ENCODE data around the gene SH2D7. TPM values are rescaled to one million over a fixed set of nuclear protein-coding genes. Genes with fewer than 3 reads are reported as not detected.

SH2D7 gene
- total RNA-seq, 1 experiment from 2014 or later, result not detected

DNA sequence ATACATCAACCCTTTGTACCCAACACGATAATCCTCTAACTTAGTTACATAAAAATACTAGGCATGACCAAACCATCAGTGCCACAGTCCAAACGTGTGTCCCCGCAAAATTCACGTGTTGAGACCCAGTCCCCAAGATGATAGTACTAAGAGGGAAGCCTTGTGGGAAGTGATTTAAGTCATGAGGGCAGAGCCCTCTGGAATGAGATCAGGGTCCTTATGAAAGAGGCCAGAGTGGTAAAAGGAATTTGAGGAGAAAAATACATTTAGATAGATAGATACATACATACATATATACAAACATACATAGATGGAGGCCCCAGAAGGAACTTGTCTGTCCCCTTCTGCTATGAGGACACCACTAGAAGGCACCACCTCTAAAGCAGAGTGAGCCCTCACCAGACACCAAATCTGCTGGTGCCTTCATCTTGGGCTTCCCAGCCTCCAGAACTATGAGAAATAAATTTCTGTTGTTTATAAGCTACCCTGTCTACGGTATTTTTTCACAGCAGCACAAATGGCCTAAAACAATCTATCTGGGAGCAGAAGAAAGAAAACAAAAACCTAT, 22.8 kb upstream of the SH2D7 start:
- no TSS peak for BruUV-seq (replicated peaks)

DNA sequence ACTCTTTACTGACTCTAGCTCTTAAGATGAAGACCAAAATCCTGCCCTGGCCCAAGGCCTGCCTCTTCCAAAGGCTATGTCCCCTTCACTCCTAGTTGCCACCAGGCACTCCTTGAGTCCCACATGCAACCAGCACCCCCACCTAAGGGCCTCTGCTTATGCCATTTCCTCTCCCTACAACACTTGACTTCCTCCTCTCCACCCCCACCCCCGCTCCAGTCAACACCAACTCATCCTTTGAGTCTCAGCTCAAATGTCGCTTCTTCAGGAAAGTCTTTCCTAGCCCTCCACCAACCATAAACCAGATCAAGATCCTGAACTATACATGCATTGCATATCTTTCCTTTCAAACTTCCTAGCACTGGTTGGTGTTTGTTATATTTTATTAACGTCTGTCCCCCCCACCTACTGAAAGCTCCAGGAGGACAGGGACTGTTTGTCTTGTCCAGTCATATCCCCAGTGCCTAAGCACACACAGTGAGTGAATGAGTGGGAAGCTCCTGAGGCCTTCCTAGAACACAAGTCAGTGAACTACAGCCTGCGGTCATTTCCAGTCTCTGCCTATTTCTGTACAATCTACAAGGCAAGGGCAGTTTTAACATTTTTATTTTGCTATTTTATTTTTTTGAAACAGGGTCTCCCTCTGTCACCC, 22.2 kb upstream of the SH2D7 start:
- Mint-ChIP-seq H3K4me3 (ENCODE audit: low read depth, unreplicated experiment) (no peak overlapping the region), H3K36me3 (ENCODE audit: insufficient read depth, unreplicated experiment) (peaks cover 1% of the 10 kb centered on the region), H3K27me3 (ENCODE audit: unreplicated experiment) (no peaks in the 10 kb centered on the region), H3K27ac (ENCODE audit: unreplicated experiment) (peak overlapping the region; percentile 45), H3K9me3 (ENCODE audit: low read depth, unreplicated experiment) (no peaks in the 10 kb centered on the region), H3K4me1 (ENCODE audit: low read depth, unreplicated experiment) (peaks cover 11% of the 10 kb centered on the region)
- intact Hi-C loops (cut with micrococcal nuclease; ENCODE audit: unreplicated experiment), result no loop called here
- DNase-seq, result no peak
- BruUV-seq (replicated peaks), result no TSS peak
- CTCF ChIA-PET, result no interaction called here
- TF ChIP-seq, protein P1, sequence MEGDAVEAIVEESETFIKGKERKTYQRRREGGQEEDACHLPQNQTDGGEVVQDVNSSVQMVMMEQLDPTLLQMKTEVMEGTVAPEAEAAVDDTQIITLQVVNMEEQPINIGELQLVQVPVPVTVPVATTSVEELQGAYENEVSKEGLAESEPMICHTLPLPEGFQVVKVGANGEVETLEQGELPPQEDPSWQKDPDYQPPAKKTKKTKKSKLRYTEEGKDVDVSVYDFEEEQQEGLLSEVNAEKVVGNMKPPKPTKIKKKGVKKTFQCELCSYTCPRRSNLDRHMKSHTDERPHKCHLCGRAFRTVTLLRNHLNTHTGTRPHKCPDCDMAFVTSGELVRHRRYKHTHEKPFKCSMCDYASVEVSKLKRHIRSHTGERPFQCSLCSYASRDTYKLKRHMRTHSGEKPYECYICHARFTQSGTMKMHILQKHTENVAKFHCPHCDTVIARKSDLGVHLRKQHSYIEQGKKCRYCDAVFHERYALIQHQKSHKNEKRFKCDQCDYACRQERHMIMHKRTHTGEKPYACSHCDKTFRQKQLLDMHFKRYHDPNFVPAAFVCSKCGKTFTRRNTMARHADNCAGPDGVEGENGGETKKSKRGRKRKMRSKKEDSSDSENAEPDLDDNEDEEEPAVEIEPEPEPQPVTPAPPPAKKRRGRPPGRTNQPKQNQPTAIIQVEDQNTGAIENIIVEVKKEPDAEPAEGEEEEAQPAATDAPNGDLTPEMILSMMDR (IDR thresholded peaks at IDR 0.05; ENCODE audit: unreplicated experiment), result no peak

More for the DNA sequence above, 22.8 kb upstream of the SH2D7 start:
- H3K9me3 Mint-ChIP-seq (ENCODE audit: low read depth, unreplicated experiment), result no peaks in the 10 kb centered on the region
- peak overlapping the region; percentile 45 for H3K27ac Mint-ChIP-seq (ENCODE audit: unreplicated experiment)
- no peak for DNase-seq
- TF ChIP-seq, protein P1 (IDR thresholded peaks at IDR 0.05; ENCODE audit: unreplicated experiment), result no peak
- H3K4me1 Mint-ChIP-seq (ENCODE audit: low read depth, unreplicated experiment), result peaks cover 9% of the 10 kb centered on the region
- H3K4me3 Mint-ChIP-seq (ENCODE audit: low read depth, unreplicated experiment), result no peak overlapping the region
- intact Hi-C loops (cut with micrococcal nuclease; ENCODE audit: unreplicated experiment), result loop anchor here (5.0 kb wide), 1 partner anchor 62 kb away; no protein-coding TSS in a partner anchor
- CTCF ChIA-PET, result no interaction called here
- H3K36me3 Mint-ChIP-seq (ENCODE audit: insufficient read depth, unreplicated experiment), result no peaks in the 10 kb centered on the region
- no peaks in the 10 kb centered on the region for H3K27me3 Mint-ChIP-seq (ENCODE audit: unreplicated experiment)

- no TSS peak for BruUV-seq (replicated peaks)
- no peak for DNase-seq
- Mint-ChIP-seq H3K4me3 (ENCODE audit: low read depth, unreplicated experiment) (no peak overlapping the region), H3K36me3 (ENCODE audit: insufficient read depth, unreplicated experiment) (peaks cover 13% of the 10 kb centered on the region), H3K27ac (ENCODE audit: unreplicated experiment) (no peak overlapping the region), H3K9me3 (ENCODE audit: low read depth, unreplicated experiment) (no peaks in the 10 kb centered on the region), H3K4me1 (ENCODE audit: low read depth, unreplicated experiment) (peaks cover 17% of the 10 kb centered on the region), H3K27me3 (ENCODE audit: unreplicated experiment) (no peaks in the 10 kb centered on the region)
- TF ChIP-seq, protein P1 (IDR thresholded peaks at IDR 0.05; ENCODE audit: unreplicated experiment), result no peak
- CTCF ChIA-PET, result no interaction called here
- intact Hi-C loops (cut with micrococcal nuclease; ENCODE audit: unreplicated experiment), result no loop called here
Observed at GRCh38 chr15:78071383-78071782, 21.0 kb upstream of the SH2D7 start.

GRCh38 chr15:78072080-78072892, 20.1 kb upstream of the SH2D7 start:
- CTCF ChIA-PET, result no interaction called here

More at GRCh38 chr15:78072080-78072892, 20.1 kb upstream of the SH2D7 start:
- TF ChIP-seq, protein P1 (IDR thresholded peaks at IDR 0.05; ENCODE audit: unreplicated experiment), result no peak
- no TSS peak for BruUV-seq (replicated peaks)
- peaks cover 17% of the 10 kb centered on the region for H3K4me1 Mint-ChIP-seq (ENCODE audit: low read depth, unreplicated experiment)
- H3K9me3 Mint-ChIP-seq (ENCODE audit: low read depth, unreplicated experiment), result no peaks in the 10 kb centered on the region
- H3K36me3 Mint-ChIP-seq (ENCODE audit: insufficient read depth, unreplicated experiment), result peaks cover 22% of the 10 kb centered on the region
- H3K27ac Mint-ChIP-seq (ENCODE audit: unreplicated experiment), result no peak overlapping the region
- H3K27me3 Mint-ChIP-seq (ENCODE audit: unreplicated experiment), result no peaks in the 10 kb centered on the region
- no peak for DNase-seq
- H3K4me3 Mint-ChIP-seq (ENCODE audit: low read depth, unreplicated experiment), result no peak overlapping the region
- intact Hi-C loops (cut with micrococcal nuclease; ENCODE audit: unreplicated experiment), result no loop called here
